Measurements from ENCODE around the gene MAGOHB.
"Not testable (repeated sequence)": the region's sequence is repeated elsewhere in the genome, so short reads cannot be mapped to it uniquely, and the experiment has no call there.

MAGOHB gene

GRCh38 chr12:10613349-10614055 is at the start of gene MAGOHB:
Gene MAGOHB, minus strand, starts transcription at chr12:10613609. Its CDS starts 77 bp downstream, at chr12:10613532.
- peak; percentile 60 to 94 (median 85) for DNase-seq

- no peak for DNase-seq
Observed at GRCh38 chr12:10661338-10661737, 47.9 kb upstream of the MAGOHB start.

GRCh38 chr12:10654003-10654402 is 40.6 kb upstream of the MAGOHB start:
- DNase-seq: no peak

- no peak for DNase-seq
Observed at GRCh38 chr12:10652192-10652591, 38.8 kb upstream of the MAGOHB start.

GRCh38 chr12:10646576-10646975 is 33.2 kb upstream of the MAGOHB start:
- DNase-seq: not testable (repeated sequence)

GRCh38 chr12:10645910-10646309 is 32.5 kb upstream of the MAGOHB start:
- DNase-seq: no peak

- no peak for DNase-seq
Observed at GRCh38 chr12:10641735-10642500, 28.5 kb upstream of the MAGOHB start.

- no peak for DNase-seq
Observed at GRCh38 chr12:10638728-10639127, 25.3 kb upstream of the MAGOHB start.

- no peak for DNase-seq
Observed at GRCh38 chr12:10636611-10637010, 23.2 kb upstream of the MAGOHB start.

- DNase-seq: no peak
Observed at GRCh38 chr12:10636124-10636523, 22.7 kb upstream of the MAGOHB start.

GRCh38 chr12:10635306-10635705 is 21.9 kb upstream of the MAGOHB start:
- DNase-seq: no peak

GRCh38 chr12:10634427-10634826 is 21.0 kb upstream of the MAGOHB start:
- no peak for DNase-seq

GRCh38 chr12:10633541-10633940 is 20.1 kb upstream of the MAGOHB start:
- DNase-seq: no peak

- no peak for DNase-seq
Observed at GRCh38 chr12:10632226-10632625, 18.8 kb upstream of the MAGOHB start.

GRCh38 chr12:10624605-10625004 is 11.2 kb upstream of the MAGOHB start:
- DNase-seq: no peak

- DNase-seq: no peak
Observed at GRCh38 chr12:10623131-10623530, 9.7 kb upstream of the MAGOHB start.

- DNase-seq: no peak
Observed at GRCh38 chr12:10621278-10621677, 7.9 kb upstream of the MAGOHB start.

GRCh38 chr12:10620078-10620779 is 6.8 kb upstream of the MAGOHB start:
- no peak for DNase-seq

GRCh38 chr12:10618338-10618987 is 5.1 kb upstream of the MAGOHB start:
- DNase-seq: no peak

GRCh38 chr12:10617863-10618262 is 4.5 kb upstream of the MAGOHB start:
- DNase-seq: no peak

GRCh38 chr12:10615532-10615931 is 2.1 kb upstream of the MAGOHB start:
- DNase-seq: no peak

- DNase-seq: no peak
Observed at GRCh38 chr12:10614056-10614370, 604 bp upstream of the MAGOHB start.
